Astrocyte of the spinal cord (primary cell): ENCODE data around the gene ZCCHC24.

Experiments used
- DNase-seq: peaks from one replicate; pipeline ENCODE4 v3.0.0; 2011; ENCODE audit warnings: low read depth, low spot score
- H3K4me3 ChIP-seq: 2 replicates; pipeline ENCODE4 v1.5.1; 2011; ENCODE audit warnings: low read depth, mild to moderate bottlenecking, low read length, moderate library complexity
- in situ Hi-C: cut with HindIII; loops from 2 replicates; pipeline ENCODE4 v1.10.0; 2017; ENCODE audit warnings: low sequenced_read_pairs
- TF ChIP-seq, protein P1 (sequence below): IDR thresholded peaks from 2 replicates; pipeline ENCODE4 v1.5.1; 2012; ENCODE audit warnings: low read depth, mild to moderate bottlenecking, low read length, inconsistent platforms

Gene ZCCHC24

DNA sequence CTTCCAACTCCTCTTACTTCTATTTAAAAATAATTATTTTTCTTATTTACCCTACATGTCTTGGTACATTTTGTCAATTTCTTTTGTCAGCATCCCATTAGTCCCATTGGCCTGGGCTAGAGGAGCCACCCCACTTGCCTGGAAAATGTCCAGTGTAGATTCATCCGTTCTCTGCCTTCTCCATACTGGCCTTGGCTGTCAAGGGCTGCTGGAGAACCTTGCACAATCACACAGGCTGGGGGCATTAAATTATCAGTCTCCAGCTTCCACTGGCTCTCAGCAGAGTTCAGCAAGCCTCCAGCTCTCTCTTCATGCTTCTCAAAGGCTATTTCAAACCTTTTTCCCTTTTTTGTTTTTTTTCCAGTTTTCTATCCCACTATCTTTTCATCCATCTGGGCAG, 13.8 kb upstream of the ZCCHC24 start:
- DNase-seq, result no peak
- in situ Hi-C loops, result no loop called here
- TF ChIP-seq, protein P1, sequence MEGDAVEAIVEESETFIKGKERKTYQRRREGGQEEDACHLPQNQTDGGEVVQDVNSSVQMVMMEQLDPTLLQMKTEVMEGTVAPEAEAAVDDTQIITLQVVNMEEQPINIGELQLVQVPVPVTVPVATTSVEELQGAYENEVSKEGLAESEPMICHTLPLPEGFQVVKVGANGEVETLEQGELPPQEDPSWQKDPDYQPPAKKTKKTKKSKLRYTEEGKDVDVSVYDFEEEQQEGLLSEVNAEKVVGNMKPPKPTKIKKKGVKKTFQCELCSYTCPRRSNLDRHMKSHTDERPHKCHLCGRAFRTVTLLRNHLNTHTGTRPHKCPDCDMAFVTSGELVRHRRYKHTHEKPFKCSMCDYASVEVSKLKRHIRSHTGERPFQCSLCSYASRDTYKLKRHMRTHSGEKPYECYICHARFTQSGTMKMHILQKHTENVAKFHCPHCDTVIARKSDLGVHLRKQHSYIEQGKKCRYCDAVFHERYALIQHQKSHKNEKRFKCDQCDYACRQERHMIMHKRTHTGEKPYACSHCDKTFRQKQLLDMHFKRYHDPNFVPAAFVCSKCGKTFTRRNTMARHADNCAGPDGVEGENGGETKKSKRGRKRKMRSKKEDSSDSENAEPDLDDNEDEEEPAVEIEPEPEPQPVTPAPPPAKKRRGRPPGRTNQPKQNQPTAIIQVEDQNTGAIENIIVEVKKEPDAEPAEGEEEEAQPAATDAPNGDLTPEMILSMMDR, result no peak
- no peak overlapping the region for H3K4me3 ChIP-seq

DNA sequence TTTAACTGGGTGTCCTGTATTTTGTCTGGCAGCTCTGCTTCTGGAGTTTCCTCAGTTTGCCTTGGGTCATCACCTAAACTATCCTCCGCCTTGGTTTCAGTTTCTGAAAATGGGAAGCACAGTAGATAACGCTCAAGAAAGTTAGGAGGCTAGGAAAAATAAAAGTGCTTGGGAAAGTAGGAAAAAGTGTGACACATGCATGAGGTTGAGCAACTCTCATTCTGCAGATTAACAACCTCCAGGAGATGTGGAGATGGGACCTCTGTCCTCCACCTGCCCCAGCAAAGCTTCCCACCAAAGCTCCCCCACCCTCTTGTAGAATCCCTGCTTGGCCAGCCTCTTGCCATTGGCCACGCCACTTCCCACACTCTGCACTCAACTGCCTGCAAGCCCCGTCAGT, 13.1 kb upstream of the ZCCHC24 start:
- in situ Hi-C loops, result no loop called here
- no peak overlapping the region for H3K4me3 ChIP-seq
- no peak for DNase-seq
- TF ChIP-seq, protein P1, result no peak

DNA sequence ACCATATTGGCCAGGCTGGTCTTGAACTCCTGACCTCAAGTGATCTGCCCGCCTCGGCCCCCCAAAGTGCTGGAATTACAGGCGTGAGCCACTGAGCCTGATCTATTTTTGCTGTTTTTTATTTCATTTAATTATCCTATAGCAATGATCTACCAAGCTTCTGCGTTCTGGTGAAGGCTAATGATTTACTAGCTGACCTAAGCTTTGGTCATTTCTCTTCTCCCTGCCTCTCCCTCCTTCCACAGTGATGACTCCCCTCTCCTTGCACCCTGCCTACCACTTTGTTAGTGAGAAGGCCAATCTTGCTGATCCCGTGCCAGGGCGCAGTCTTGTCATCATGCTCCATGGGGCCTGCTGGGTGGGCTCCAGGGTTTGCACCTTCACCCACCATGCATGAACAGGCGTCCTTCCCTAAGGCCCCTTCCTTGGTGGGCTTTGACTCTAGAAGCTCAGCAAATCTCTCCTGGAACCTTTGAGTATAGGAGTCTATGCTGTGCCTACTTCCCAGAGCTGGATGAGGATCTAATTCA, 11.9 kb upstream of the ZCCHC24 start:
- in situ Hi-C loops, result no loop called here
- no peak for DNase-seq
- no peak overlapping the region for H3K4me3 ChIP-seq
- TF ChIP-seq, protein P1, result no peak

DNA sequence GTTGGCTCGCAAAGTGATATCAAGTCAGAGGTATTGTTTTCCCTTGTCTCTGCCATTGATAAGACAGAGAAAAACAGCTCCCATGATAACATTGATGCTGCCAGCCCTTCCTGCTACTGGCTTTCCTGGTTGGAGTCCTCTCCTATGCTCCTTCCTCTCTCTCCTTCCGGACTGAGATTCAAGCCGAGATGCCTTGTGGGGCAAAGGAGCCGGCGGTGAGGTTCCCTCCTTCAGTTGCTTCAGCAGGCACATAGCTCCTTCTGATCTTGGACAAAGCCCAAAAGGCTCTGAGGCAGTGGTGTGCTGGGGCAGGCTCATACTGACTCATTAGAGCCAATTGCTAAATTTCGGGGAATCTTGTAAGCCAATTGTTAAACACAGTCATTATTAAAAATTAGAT, 8.8 kb upstream of the ZCCHC24 start:
- DNase-seq, result peak; percentile 52
- TF ChIP-seq, protein P1, result no peak
- H3K4me3 ChIP-seq, result no peak overlapping the region
- in situ Hi-C loops, result no loop called here

DNA sequence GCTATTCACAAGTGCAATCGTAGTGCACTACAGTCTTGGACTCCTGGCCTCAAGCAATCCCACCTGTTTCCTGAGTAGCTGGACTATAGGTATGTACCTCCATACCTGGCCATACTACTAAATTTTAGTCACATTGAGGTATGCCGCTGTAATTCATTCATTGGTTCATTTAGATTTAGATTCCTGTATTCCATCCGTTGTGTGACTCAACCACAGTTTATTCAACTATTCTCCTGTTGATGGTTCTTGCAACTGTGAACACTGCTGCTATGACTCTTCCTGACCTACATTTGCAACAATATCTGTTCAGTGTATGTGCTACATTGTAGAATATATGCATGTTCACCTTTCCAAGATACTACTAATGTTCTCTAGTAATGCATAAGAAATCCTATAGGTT, 8.0 kb upstream of the ZCCHC24 start:
- in situ Hi-C loops, result no loop called here
- TF ChIP-seq, protein P1, result no peak
- no peak for DNase-seq
- no peak overlapping the region for H3K4me3 ChIP-seq

DNA sequence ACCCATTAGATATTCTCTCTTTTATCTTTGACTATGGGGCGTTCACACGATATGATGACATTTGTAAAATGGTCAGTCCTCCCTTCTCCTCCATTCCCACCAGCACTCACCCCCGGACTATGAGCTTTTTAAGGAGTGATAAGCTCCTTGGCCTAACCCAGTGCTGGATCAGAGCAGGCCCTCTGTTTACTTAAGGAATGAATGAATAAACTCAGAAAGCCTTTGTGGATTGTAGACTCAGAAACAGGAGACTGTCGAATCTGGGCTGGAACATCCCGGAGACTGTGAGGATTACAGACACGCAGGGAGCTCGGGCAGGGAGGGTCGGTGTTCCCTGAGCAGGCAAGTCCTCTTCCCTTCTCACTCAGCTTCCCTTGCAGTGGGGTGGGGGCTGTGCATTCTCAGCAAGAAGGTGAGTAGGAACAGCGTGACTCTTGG, 6.8 kb upstream of the ZCCHC24 start:
- DNase-seq, result no peak
- in situ Hi-C loops, result no loop called here
- H3K4me3 ChIP-seq, result no peak overlapping the region
- TF ChIP-seq, protein P1, result no peak
